Measurements from ENCODE around the gene KAT7.

- no peak for TF ChIP-seq GATA2 (IDR thresholded peaks at IDR 0.05; ENCODE audit: low read depth, low read length)
- no peak for TF ChIP-seq GATA3 (IDR thresholded peaks at IDR 0.05; ENCODE audit: low read depth, low read length)
These were observed 63.2 kb downstream of the KAT7 start for GRCh38 chr17:49851387-49852291.

Measured in SH-SY5Y (cell line).